Activated naive CD4-positive, alpha-beta T cell treated with anti-CD3 and anti-CD28 coated beads, Interleukin-2, amount 10 ng/mL, durations not matched to agents 7 days and 5 days (primary cell): ENCODE data around the gene GPR55.
"Not testable (repeated sequence)": the region's sequence is repeated elsewhere in the genome, so short reads cannot be mapped to it uniquely, and the experiment has no call there.

Experiments used
- CTCF ChIA-PET: fragments of 350-600 bp; sonication (Branson Sonifier 250); formaldehyde crosslinking; loops from one replicate; lab custom pipeline; 2021; ENCODE audit warnings: antibody characterized with exemption; lab: Charles Lee
- DNase-seq: peaks from one replicate; pipeline ENCODE4 v3.0.0-alpha.2; 2020
- H3K27ac Mint-ChIP-seq: one replicate; pipeline ENCODE4 v1.8.0; 2021; ENCODE audit warnings: mild to moderate bottlenecking, moderate library complexity, mixed read lengths
- H3K27me3 Mint-ChIP-seq: one replicate; pipeline ENCODE4 v1.8.0; 2021; ENCODE audit warnings: mild to moderate bottlenecking, mixed read lengths
- H3K36me3 Mint-ChIP-seq: one replicate; pipeline ENCODE4 v1.8.0; 2021; ENCODE audit warnings: mixed read lengths
- H3K4me1 Mint-ChIP-seq: one replicate; pipeline ENCODE4 v1.8.0; 2021; ENCODE audit warnings: mixed read lengths
- H3K4me3 Mint-ChIP-seq: one replicate; pipeline ENCODE4 v1.8.0; 2021; ENCODE audit warnings: mild to moderate bottlenecking, moderate library complexity, mixed read lengths
- H3K9me3 Mint-ChIP-seq: one replicate; pipeline ENCODE4 v1.8.0; 2021; ENCODE audit warnings: mixed read lengths

GPR55 gene

DNA sequence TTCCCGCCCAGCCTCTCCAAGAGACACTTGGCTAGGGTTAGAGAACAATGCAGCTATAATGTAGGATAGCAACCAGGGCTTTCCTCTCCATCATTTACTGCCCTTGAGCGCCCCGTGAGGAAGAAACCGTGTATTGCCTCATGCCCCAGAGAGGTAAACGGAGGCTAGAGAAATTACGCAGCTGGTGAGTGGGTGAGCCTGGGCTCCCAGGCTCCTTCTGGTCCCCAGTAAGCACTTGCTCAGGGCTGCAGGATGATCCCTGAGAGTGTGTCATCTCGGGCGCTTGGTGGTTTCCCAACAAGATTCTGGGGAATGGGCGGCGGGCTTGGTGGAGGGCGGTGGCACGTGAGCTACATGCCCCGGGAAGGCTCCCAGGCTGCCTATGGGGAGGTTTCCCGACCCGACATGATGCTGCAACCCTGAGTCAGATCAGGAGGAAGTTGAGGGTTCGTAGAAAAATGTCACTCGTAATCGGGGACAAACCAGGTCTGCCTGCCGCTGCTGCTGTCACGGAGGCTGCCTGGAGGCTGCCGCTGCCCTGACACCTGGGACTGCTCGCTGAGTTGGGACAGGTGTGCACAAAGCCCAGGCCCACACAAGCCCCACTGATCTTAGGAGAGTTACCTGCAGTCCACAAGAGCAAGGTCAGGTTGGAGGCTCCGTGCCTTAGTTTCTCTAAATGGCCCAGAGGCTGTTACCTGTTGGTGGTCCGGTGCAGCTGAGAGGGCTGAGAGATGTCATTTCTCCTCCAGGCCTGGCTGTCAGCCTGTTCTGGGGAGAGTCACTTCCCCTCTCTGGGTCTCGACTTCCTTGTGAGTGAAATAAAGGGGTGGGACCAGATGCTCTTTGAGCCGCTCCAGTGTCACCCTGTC, at the start of gene GPR55:
Gene GPR55, minus strand, starts transcription at position 773 of the 872 bp plus-strand sequence. CDS start 14,280 bp downstream, outside the sequence.
- H3K9me3 Mint-ChIP-seq: no peaks in the 10 kb centered on the region
- no peaks in the 10 kb centered on the region for H3K36me3 Mint-ChIP-seq
- peaks cover 18% of the 10 kb centered on the region for H3K27me3 Mint-ChIP-seq
- H3K27ac Mint-ChIP-seq: peak within 1 kb of the TSS; percentile 88
- peak within 1 kb of the TSS; percentile 76 for H3K4me3 Mint-ChIP-seq
- CTCF ChIA-PET: interaction anchor here (0.8 to 4.5 kb wide), 7 partner anchors 11 to 100 kb away, joined by 3 to 61 read pairs (median 4); no protein-coding TSS in a partner anchor
- H3K4me1 Mint-ChIP-seq: peaks cover 44% of the 10 kb centered on the region
- DNase-seq: peak; percentile 47

DNA sequence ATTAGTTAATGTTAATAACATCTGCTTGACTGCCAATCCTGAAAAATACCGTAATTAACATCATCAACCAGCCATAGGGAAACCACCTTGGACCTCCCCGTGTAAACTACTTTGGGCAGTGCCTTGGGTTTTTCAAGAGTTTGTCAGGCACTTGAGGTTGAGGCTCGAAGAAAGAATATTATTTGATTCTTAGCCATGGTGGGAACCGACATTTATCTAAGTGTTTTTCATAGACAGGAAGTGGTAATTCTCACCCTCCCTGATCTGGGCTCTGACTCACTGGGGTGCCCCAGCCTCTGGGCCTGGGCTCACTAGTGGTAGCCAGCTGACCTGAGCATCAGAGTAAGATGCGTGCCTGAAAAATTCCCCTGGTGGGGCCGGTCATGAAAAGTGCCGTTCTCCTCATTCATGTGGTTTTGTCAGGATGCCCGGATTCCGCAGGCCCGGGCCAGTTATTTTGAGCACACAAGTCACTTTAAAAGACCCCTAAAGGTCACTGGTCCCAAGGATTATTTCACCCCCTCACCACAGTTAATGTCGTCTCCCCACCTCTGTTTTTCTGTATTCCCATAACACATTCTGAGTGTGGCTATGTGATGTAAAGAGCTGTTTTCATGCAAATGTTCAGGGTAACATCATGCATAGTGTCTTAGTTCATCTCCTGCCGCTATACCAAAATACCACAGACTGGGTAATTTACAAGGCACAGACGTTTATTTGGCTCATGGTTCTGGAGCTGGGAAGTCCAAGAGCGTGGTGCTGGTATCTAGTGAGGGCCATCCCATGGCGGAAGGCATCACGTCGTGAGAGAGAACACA, 49.3 kb upstream of the GPR55 start:
- no peak overlapping the region for H3K4me3 Mint-ChIP-seq

GRCh38 chr2:230972046-230972445, 47.0 kb upstream of the GPR55 start:
- CTCF ChIA-PET: interaction anchor here (0.6 to 1.5 kb wide), 2 partner anchors 13 to 111 kb away, joined by 3 read pairs; no protein-coding TSS in a partner anchor

More for the DNA sequence above, 49.3 kb upstream of the GPR55 start:
- CTCF ChIA-PET: interaction anchor here (1.2 to 1.5 kb wide), 2 partner anchors 13 to 126 kb away, joined by 3 read pairs; no protein-coding TSS in a partner anchor
- DNase-seq: peak; percentile 61
- H3K27me3 Mint-ChIP-seq: peaks cover 12% of the 10 kb centered on the region
- no peaks in the 10 kb centered on the region for H3K36me3 Mint-ChIP-seq
- no peaks in the 10 kb centered on the region for H3K9me3 Mint-ChIP-seq
- peaks cover 22% of the 10 kb centered on the region for H3K4me1 Mint-ChIP-seq
- H3K27ac Mint-ChIP-seq: peak overlapping the region; percentile 78

GRCh38 chr2:230969659-230970015, 44.6 kb upstream of the GPR55 start:
- H3K4me3 Mint-ChIP-seq: no peak overlapping the region
- CTCF ChIA-PET: interaction anchor here (0.6 kb wide), 1 partner anchor 17 kb away, joined by 3 read pairs; no protein-coding TSS in a partner anchor
- DNase-seq: no peak

More at GRCh38 chr2:230972046-230972445, 47.0 kb upstream of the GPR55 start:
- H3K27me3 Mint-ChIP-seq: peaks cover 25% of the 10 kb centered on the region
- H3K4me3 Mint-ChIP-seq: no peak overlapping the region
- peaks cover 25% of the 10 kb centered on the region for H3K4me1 Mint-ChIP-seq
- no peaks in the 10 kb centered on the region for H3K9me3 Mint-ChIP-seq
- no peak for DNase-seq
- H3K36me3 Mint-ChIP-seq: no peaks in the 10 kb centered on the region
- no peak overlapping the region for H3K27ac Mint-ChIP-seq

GRCh38 chr2:230968921-230969658, 44.0 kb upstream of the GPR55 start:
- H3K4me3 Mint-ChIP-seq: no peak overlapping the region
- peaks cover 14% of the 10 kb centered on the region for H3K27me3 Mint-ChIP-seq
- no peak for DNase-seq
- H3K4me1 Mint-ChIP-seq: peaks cover 13% of the 10 kb centered on the region
- CTCF ChIA-PET: interaction anchor here (1.0 to 2.0 kb wide), 2 partner anchors 10 to 19 kb away, joined by 3 to 5 read pairs; no protein-coding TSS in a partner anchor
- no peaks in the 10 kb centered on the region for H3K9me3 Mint-ChIP-seq
- no peaks in the 10 kb centered on the region for H3K36me3 Mint-ChIP-seq
- no peak overlapping the region for H3K27ac Mint-ChIP-seq

More at GRCh38 chr2:230969659-230970015, 44.6 kb upstream of the GPR55 start:
- Mint-ChIP-seq H3K27ac (no peak overlapping the region), H3K27me3 (peaks cover 14% of the 10 kb centered on the region), H3K9me3 (no peaks in the 10 kb centered on the region), H3K4me1 (peaks cover 18% of the 10 kb centered on the region), H3K36me3 (no peaks in the 10 kb centered on the region)

GRCh38 chr2:230968314-230968713, 43.3 kb upstream of the GPR55 start:
- CTCF ChIA-PET: interaction anchor here (1.0 to 2.0 kb wide), 2 partner anchors 9 to 19 kb away, joined by 3 to 5 read pairs; no protein-coding TSS in a partner anchor
- H3K36me3 Mint-ChIP-seq, H3K9me3 Mint-ChIP-seq, H3K4me3 Mint-ChIP-seq, H3K4me1 Mint-ChIP-seq, H3K27ac Mint-ChIP-seq, DNase-seq: not testable (repeated sequence)
- H3K27me3 Mint-ChIP-seq: peaks cover 14% of the 10 kb centered on the region

DNA sequence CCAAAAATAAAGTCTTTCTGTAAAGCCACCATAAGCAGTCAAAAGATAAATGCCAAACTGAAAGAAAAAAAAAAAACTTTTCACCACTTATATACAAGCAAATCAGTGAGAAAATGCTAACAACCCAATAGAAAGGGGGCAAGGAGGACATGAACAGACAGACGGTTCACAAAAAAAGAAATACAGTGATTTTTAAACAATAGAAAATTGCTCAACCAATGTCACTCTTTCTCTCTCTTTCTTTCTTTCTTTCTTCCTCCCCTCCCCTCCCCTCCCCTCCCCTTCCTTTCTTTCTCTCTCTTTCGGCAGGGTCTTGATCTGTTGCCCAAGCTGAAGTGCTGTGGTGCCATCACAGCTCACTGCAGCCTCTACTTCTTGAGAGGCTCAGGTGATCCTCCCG, 42.1 kb upstream of the GPR55 start:
- Mint-ChIP-seq H3K4me3 (no peak overlapping the region), H3K4me1 (peaks cover 6% of the 10 kb centered on the region), H3K36me3 (no peaks in the 10 kb centered on the region), H3K27me3 (peaks cover 14% of the 10 kb centered on the region), H3K27ac (no peak overlapping the region), H3K9me3 (no peaks in the 10 kb centered on the region)
- DNase-seq: no peak
- CTCF ChIA-PET: interaction anchor here (0.6 kb wide), 1 partner anchor 168 kb away, joined by 3 read pairs; no protein-coding TSS in a partner anchor

GRCh38 chr2:230964136-230964730, 39.2 kb upstream of the GPR55 start:
- peaks cover 35% of the 10 kb centered on the region for H3K27me3 Mint-ChIP-seq

GRCh38 chr2:230961091-230961491, 36.0 kb upstream of the GPR55 start:
- no peak overlapping the region for H3K4me3 Mint-ChIP-seq
- H3K27me3 Mint-ChIP-seq: peaks cover 44% of the 10 kb centered on the region
- CTCF ChIA-PET: no interaction called here
- no peaks in the 10 kb centered on the region for H3K36me3 Mint-ChIP-seq
- H3K27ac Mint-ChIP-seq: no peak overlapping the region
- H3K4me1 Mint-ChIP-seq: peaks cover 16% of the 10 kb centered on the region
- DNase-seq: no peak
- no peaks in the 10 kb centered on the region for H3K9me3 Mint-ChIP-seq

More at GRCh38 chr2:230964136-230964730, 39.2 kb upstream of the GPR55 start:
- Mint-ChIP-seq H3K4me3 (no peak overlapping the region), H3K4me1 (peaks cover 2% of the 10 kb centered on the region), H3K9me3 (no peaks in the 10 kb centered on the region), H3K36me3 (no peaks in the 10 kb centered on the region), H3K27ac (no peak overlapping the region)
- CTCF ChIA-PET: no interaction called here
- DNase-seq: no peak

DNA sequence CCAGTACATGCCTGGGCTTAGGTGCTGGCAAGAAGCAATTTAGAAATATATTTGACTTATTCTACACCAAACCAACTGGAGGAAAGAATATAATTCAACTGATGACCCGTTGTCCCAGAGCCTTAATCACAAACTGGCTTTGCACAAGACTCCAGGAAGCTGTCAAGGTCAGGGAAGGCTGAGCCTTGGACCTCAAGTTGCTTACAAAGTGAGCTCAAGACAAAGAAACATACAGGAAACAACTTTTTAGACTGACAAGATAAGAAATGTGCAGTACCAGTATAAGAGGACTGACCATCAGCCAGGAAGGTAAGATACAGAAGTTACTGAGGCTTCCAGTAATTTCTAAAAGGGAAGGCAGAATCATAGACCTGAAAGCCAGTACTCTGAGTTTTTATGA, 35.0 kb upstream of the GPR55 start:
- no peaks in the 10 kb centered on the region for H3K9me3 Mint-ChIP-seq
- no peak overlapping the region for H3K27ac Mint-ChIP-seq
- no peak overlapping the region for H3K4me3 Mint-ChIP-seq

DNA sequence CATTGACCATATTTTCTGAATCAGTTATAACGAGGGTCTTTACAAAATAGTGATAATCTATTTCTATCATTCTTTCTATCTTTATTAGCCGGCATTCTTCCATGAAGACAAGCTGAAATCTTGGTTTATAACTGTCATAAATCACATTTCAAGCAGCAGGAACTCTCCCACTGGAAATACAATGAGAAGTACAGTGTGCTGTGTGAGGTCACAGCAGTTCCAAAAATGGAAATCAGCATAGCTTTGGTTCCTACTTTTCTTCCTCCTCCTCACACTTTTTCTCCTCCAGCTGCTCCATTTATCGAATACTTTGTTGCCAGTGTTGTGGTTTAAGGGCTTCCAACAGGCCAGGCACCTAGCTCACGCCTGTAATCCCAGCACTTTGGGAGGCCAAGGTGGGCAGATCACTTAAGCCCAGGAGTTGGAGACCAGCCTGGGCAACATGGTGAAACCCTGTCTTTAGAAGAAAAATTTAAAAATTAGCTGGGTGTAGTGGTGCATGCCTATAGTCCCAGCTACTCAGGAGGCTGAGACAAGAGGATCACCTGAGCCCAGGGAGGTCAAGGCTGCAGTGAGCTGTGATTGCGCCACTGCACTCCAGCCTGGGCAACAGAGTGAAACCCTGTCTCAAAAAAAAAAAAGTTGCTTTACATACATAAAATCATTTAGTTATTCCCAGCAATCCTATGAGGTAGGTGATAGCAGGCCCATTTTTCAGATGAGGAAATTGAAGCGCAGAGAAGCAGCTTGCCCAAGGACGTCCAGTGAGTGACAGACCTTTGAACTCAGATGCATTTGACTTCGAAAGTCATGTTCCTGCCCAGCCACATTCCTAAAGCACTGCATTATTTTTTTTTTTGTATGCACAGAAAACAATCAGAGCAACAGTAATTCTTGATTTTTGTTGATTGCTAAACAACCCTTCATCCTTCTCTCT, 34.0 kb upstream of the GPR55 start:
- Mint-ChIP-seq H3K4me1 (peaks cover 16% of the 10 kb centered on the region), H3K4me3 (no peak overlapping the region), H3K27me3 (peaks cover 55% of the 10 kb centered on the region), H3K36me3 (no peaks in the 10 kb centered on the region), H3K9me3 (no peaks in the 10 kb centered on the region), H3K27ac (no peak overlapping the region)
- DNase-seq: no peak
- CTCF ChIA-PET: interaction anchor here (1.5 to 1.6 kb wide), 2 partner anchors 9 to 14 kb away, joined by 3 to 5 read pairs; no protein-coding TSS in a partner anchor

More for the DNA sequence above, 35.0 kb upstream of the GPR55 start:
- Mint-ChIP-seq H3K36me3 (no peaks in the 10 kb centered on the region), H3K27me3 (peaks cover 53% of the 10 kb centered on the region), H3K4me1 (peaks cover 16% of the 10 kb centered on the region)
- no peak for DNase-seq
- CTCF ChIA-PET: interaction anchor here (1.5 to 1.6 kb wide), 2 partner anchors 8 to 13 kb away, joined by 3 to 5 read pairs; no protein-coding TSS in a partner anchor

GRCh38 chr2:230957756-230958391, 32.8 kb upstream of the GPR55 start:
- Mint-ChIP-seq H3K4me3 (peak overlapping the region; percentile 61), H3K27me3 (peaks cover 67% of the 10 kb centered on the region), H3K36me3 (no peaks in the 10 kb centered on the region), H3K4me1 (peaks cover 16% of the 10 kb centered on the region), H3K9me3 (no peaks in the 10 kb centered on the region), H3K27ac (peak overlapping the region; percentile 60)
- no peak for DNase-seq
- CTCF ChIA-PET: interaction anchor here (1.7 kb wide), 1 partner anchor 30 kb away, joined by 4 read pairs; no protein-coding TSS in a partner anchor
